Heart left ventricle (tissue), 16 donors: ENCODE results near the gene FSTL4. TPM values are rescaled to one million over a fixed set of nuclear protein-coding genes. Genes with fewer than 3 reads are reported as not detected.

Experiments used
- ATAC-seq, 4 donors: fragments of 200-7000 bp; cut with Tn5 transposase; one replicate each; pipeline ENCODE4 v1.9.1; 2020 to 2022; ENCODE audit warnings: moderate library complexity in 4 of 4, mild to moderate bottlenecking in 3 of 4, moderate number of reproducible peaks in 1 of 4
- DNase-seq, 5 donors: peaks; one replicate each; pipeline ENCODE4 v3.0.0-alpha.2; 2020
- H3K27ac ChIP-seq, 12 donors: fragments of 200-600 bp; sonication (generic) in 4 of 12; one replicate each; pipeline versions ENCODE4 v1.5.0 to v1.8.0; 2016 to 2022; ENCODE audit warnings: mild to moderate bottlenecking in 2 of 12
- H3K27me3 ChIP-seq, 9 donors: fragments of 200-600 bp; sonication (generic) in 2 of 9; one replicate each; pipeline versions ENCODE4 v1.5.1 to v1.8.0; 2016 to 2022; ENCODE audit warnings: mild to moderate bottlenecking in 3 of 9
- H3K36me3 ChIP-seq, 9 donors: fragments of 200-600 bp; sonication (generic) in 2 of 9; one replicate each; pipeline versions ENCODE4 v1.5.0 to v1.8.0; 2018 to 2022; ENCODE audit warnings: mild to moderate bottlenecking in 2 of 9
- H3K4me1 ChIP-seq, 12 donors: fragments of 200-600 bp; sonication (generic) in 4 of 12; one replicate each; pipeline versions ENCODE4 v1.5.0 to v1.8.0; 2016 to 2022; ENCODE audit warnings: mild to moderate bottlenecking in 3 of 12
- H3K4me3 ChIP-seq, 12 donors: fragments of 200-600 bp; sonication (generic) in 4 of 12; one replicate each; pipeline versions ENCODE4 v1.5.0 to v1.8.0; 2017 to 2022; ENCODE audit warnings: mild to moderate bottlenecking in 9 of 12, moderate library complexity in 4 of 12
- H3K9me3 ChIP-seq, 12 donors: fragments of 200-600 bp; sonication (generic) in 4 of 12; one replicate each; pipeline versions ENCODE4 v1.5.0 to v1.8.0; 2016 to 2022; ENCODE audit warnings: mild to moderate bottlenecking in 1 of 12
- CTCF ChIP-seq, 12 donors: fragments of 200-600 bp; sonication (generic) in 4 of 12; IDR thresholded peaks; one replicate each; pipeline versions ENCODE4 v1.5.0 to v1.8.0; 2018 to 2022; ENCODE audit warnings: antibody characterized with exemption in 12 of 12, mild to moderate bottlenecking in 5 of 12
- POLR2A ChIP-seq, 2 donors: fragments of 450-650 bp; IDR thresholded peaks; one replicate each; pipeline ENCODE4 v1.6.1; 2017; ENCODE audit warnings: antibody characterized with exemption in 2 of 2, mild to moderate bottlenecking in 2 of 2, moderate library complexity in 2 of 2
- WGBS, 4 donors: extraction: QIAGEN DNeasy Blood & Tissue Kit in 2 of 4; methylation state at CpG; one replicate each; pipeline versions ENCODE4 v1.1.5 to v1.1.7; 2013 to 2018; 5-methylcytosine and 5-hydroxymethylcytosine counted together
- intact Hi-C, 10 donors: fragments of 100-400 bp; cut with DNase I; formaldehyde crosslinking; loops; one replicate each; pipeline versions ENCODE4 v1.11.1 to v1.14.2; 2022
- polyA plus RNA-seq, 2 donors: library from polyadenylated mRNA; stranded (reverse); fragments of 200-250 nt; gene quantifications; one replicate each; pipeline ENCODE4 v1.2.3, GENCODE V29; 2013
- total RNA-seq, 9 donors: library from RNA; depleted of rRNA in 2 of 9; stranded (reverse); fragments of >200 nt in 2 of 9; fragmentation: NEBNext Ultra II Directional in 3 of 9; extraction: Animal tissue kit (Norgen Biotek cat#: 25700) in 3 of 9; gene quantifications; one replicate each; pipeline versions ENCODE4 v1.1.0 to v1.2.4, GENCODE V29; 2016 to 2023
- donor health status: ischemic (EF 13 %, LVEDD 7.1; RV severe dilation, severe dysfunction).
- donor health status: healthy with polysubstance abuse.
- donor health status: DM: no; HTN: yes; CAD: no.
- donor health status: DM: no; HTN: no; CAD: no.
- donor health status: ischemic (EF 25% LVEDD 6.9; RV normal size, moderate dysfunction).
- donor health status: ischemic (EF 25% LVEDD 5.7; RV mildly dilated, moderate dysfunction).
- donor health status: healthy.
- donor health status: DM: yes; HTN: yes; CAD: no.
- donor health status: ischemic (EF 35%, LVEDD 5.7; RV mildly dilated, moderate dysfunction).
- donor health status: nonischemic (EF 11% LVEDD 7.7; RV severe dilation, severe dysfunction).
- donor health status: DM: yes; HTN: yes; CAD: no.
- donor health status: PGD.
- donor health status: ischemic (EF 29% LVEDD 5.4; RV normal size, mild dysfunction).
- donor health status: nonischemic (EF 23%, LVEDD 6.1; RV moderate dilation, normal function).

Gene FSTL4
- total and polyA plus RNA-seq, 11 donors = 0.01 to 0.39 (median 0.17) TPM; not detected in 6

- intact Hi-C loops = no loop called here
- WGBS, 4 donors = 76 to 82% (median 77%) methylated on average over 5 of the region's 5 CpGs
Measured at GRCh38 chr5:133327946-133328401, 284.4 kb downstream of the FSTL4 start.

GRCh38 chr5:133326361-133326760 lies 286.0 kb downstream of the FSTL4 start:
- ATAC-seq = no peak
- H3K27me3 ChIP-seq = no peaks in the 10 kb centered on the region
- 93 to 95% (median 94%) methylated on average over 5 of the region's 5 CpGs for WGBS, 4 donors

More at GRCh38 chr5:133327946-133328401, 284.4 kb downstream of the FSTL4 start:
- H3K9me3 ChIP-seq = no peaks in the 10 kb centered on the region
- peaks cover 0 to 5% (median 0%) of the 10 kb centered on the region in 9 donors for H3K27me3 ChIP-seq
- H3K27ac ChIP-seq = no peak overlapping the region
- H3K4me1 ChIP-seq = peaks cover 0 to 5% (median 0%) of the 10 kb centered on the region in 12 donors
- DNase-seq (no peak), ATAC-seq (no peak)
- H3K36me3 ChIP-seq = no peaks in the 10 kb centered on the region
- H3K4me3 ChIP-seq = no peak overlapping the region
- TF ChIP-seq POLR2A (IDR thresholded peaks at IDR 0.05) (no peak), CTCF (IDR thresholded peaks at IDR 0.05) (no peak)

GRCh38 chr5:133325864-133326263 lies 286.5 kb downstream of the FSTL4 start:
- no peak for DNase-seq
- intact Hi-C loops = no loop called here
- ATAC-seq = no peak
- peaks cover 0 to 5% (median 0%) of the 10 kb centered on the region in 12 donors for H3K4me1 ChIP-seq
- H3K36me3 ChIP-seq = no peaks in the 10 kb centered on the region
- H3K27me3 ChIP-seq = no peaks in the 10 kb centered on the region
- no peak overlapping the region for H3K27ac ChIP-seq
- 90 to 93% (median 93%) methylated on average over 5 of the region's 5 CpGs for WGBS, 4 donors
- TF ChIP-seq CTCF (IDR thresholded peaks at IDR 0.05) = no peak
- no peak for TF ChIP-seq POLR2A (IDR thresholded peaks at IDR 0.05)
- H3K4me3 ChIP-seq = no peak overlapping the region
- H3K9me3 ChIP-seq = no peaks in the 10 kb centered on the region

More at GRCh38 chr5:133326361-133326760, 286.0 kb downstream of the FSTL4 start:
- Histone ChIP-seq H3K4me3 (no peak overlapping the region), H3K4me1 (peaks cover 0 to 5% (median 0%) of the 10 kb centered on the region in 12 donors), H3K9me3 (no peaks in the 10 kb centered on the region), H3K27ac (no peak overlapping the region), H3K36me3 (no peaks in the 10 kb centered on the region)
- no peak for TF ChIP-seq CTCF (IDR thresholded peaks at IDR 0.05)
- no peak for TF ChIP-seq POLR2A (IDR thresholded peaks at IDR 0.05)
- intact Hi-C loops = no loop called here
- no peak for DNase-seq

DNA sequence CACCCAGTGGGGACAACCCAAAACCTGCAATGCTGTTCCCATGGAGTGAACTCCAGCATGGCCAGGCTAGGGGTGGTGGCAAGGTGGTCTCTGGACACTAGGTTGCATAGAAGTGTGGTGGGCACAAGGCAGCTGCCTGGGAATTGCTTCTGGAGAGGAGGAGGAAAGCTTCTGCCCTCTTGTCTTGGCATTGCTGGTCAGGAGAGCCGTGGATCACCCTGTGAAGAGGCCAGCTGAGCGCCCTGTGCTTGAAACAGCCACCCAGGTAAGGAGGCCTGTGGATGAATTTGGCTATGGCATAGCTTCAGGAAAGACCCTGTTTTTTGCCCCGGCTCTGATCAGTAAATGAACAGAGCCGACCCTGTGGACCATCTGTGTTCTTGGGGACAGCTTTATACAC lies 287.4 kb downstream of the FSTL4 start:
- no peaks in the 10 kb centered on the region for H3K36me3 ChIP-seq
- intact Hi-C loops = no loop called here
- H3K9me3 ChIP-seq = no peaks in the 10 kb centered on the region
- peaks cover 0 to 5% (median 0%) of the 10 kb centered on the region in 12 donors for H3K4me1 ChIP-seq
- no peak overlapping the region for H3K4me3 ChIP-seq
- no peak for TF ChIP-seq CTCF (IDR thresholded peaks at IDR 0.05)
- no peak for TF ChIP-seq POLR2A (IDR thresholded peaks at IDR 0.05)
- DNase-seq (no peak), ATAC-seq (no peak)
- H3K27me3 ChIP-seq = no peaks in the 10 kb centered on the region
- WGBS, 4 donors = 67 to 89% (median 85%) methylated on average over 4 of the region's 4 CpGs
- H3K27ac ChIP-seq = no peak overlapping the region
